ENCODE results near the gene CSMD2.

- TF ChIP-seq CTCF (IDR thresholded peaks at IDR 0.05) = peak in 1 of 4 experiments; percentile 3
- TF ChIP-seq POLR2A (IDR thresholded peaks at IDR 0.05) = no peak
These were observed 523.8 kb downstream of the CSMD2 start for GRCh38 chr1:33641104-33641830.
